HepG2 (cell line): ENCODE results near the gene IL22RA1. TPM values are rescaled to one million over a fixed set of nuclear protein-coding genes. Genes with fewer than 3 reads are reported as not detected.

Experiments
- ADNP ChIP-seq: sonication (generic); formaldehyde crosslinking; IDR thresholded peaks from 2 replicates; pipeline ENCODE4 v1.4.0; 2020; ENCODE audit warnings: missing genetic modification reagents
- ATF2 ChIP-seq: sonication (generic); formaldehyde crosslinking; IDR thresholded peaks from 2 replicates; pipeline ENCODE4 v1.4.0; 2020; ENCODE audit warnings: missing genetic modification reagents
- ESRRA ChIP-seq: sonication (generic); formaldehyde crosslinking; IDR thresholded peaks from 2 replicates; pipeline ENCODE4 v1.5.1; 2020; ENCODE audit warnings: mild to moderate bottlenecking, low read depth, missing genetic modification reagents
- FOXP1 ChIP-seq, 2 experiments: fragments of 450-650 bp in 1 of 2; IDR thresholded peaks; 2 replicates each; pipeline ENCODE4 v1.6.1; 2017 to 2018; ENCODE audit warnings: antibody characterized with exemption in 1 of 2
- HMG20B ChIP-seq: conservative IDR thresholded peaks from 2 replicates; pipeline ENCODE4 v1.6.1; 2016; ENCODE audit warnings: missing genetic modification reagents, missing compliant biosample characterization
- HNRNPLL ChIP-seq: fragments of 200-400 bp; formaldehyde crosslinking; IDR thresholded peaks from 2 replicates; pipeline ENCODE4 v1.6.1; 2017; ENCODE audit warnings: mild to moderate bottlenecking, low read depth, low read length; ENCODE audit not compliant: poor library complexity, severe bottlenecking
- NCOA2 ChIP-seq: sonication (generic); formaldehyde crosslinking; IDR thresholded peaks from 2 replicates; pipeline ENCODE4 v1.8.0; 2022; ENCODE audit warnings: inconsistent platforms
- SAP130 ChIP-seq: IDR thresholded peaks from 2 replicates; pipeline ENCODE4 v1.6.1; 2016; ENCODE audit warnings: low read depth
- SKIL ChIP-seq: sonication (generic); formaldehyde crosslinking; IDR thresholded peaks from 2 replicates; pipeline ENCODE4 v1.8.0; 2022; ENCODE audit warnings: missing genetic modification reagents, mild to moderate bottlenecking, moderate library complexity, borderline replicate concordance
- SOX13 ChIP-seq, 3 experiments: fragments of 450-650 bp in 1 of 3; sonication (generic) in 1 of 3; formaldehyde crosslinking in 1 of 3; IDR thresholded peaks in 2 of 3; conservative IDR thresholded peaks in 1 of 3; 2 replicates each; pipeline versions ENCODE4 v1.5.0 to v1.6.1; 2016 to 2020; ENCODE audit warnings: antibody characterized with exemption in 1 of 3, mild to moderate bottlenecking in 1 of 3, missing compliant biosample characterization in 1 of 3, missing genetic modification reagents in 1 of 3, moderate library complexity in 1 of 3
- SP4 ChIP-seq: sonication (generic); formaldehyde crosslinking; IDR thresholded peaks from 2 replicates; pipeline ENCODE4 v1.8.1; 2023; ENCODE audit warnings: mild to moderate bottlenecking, missing genetic modification reagents
- UBTF ChIP-seq: sonication (generic); formaldehyde crosslinking; IDR thresholded peaks from 2 replicates; pipeline ENCODE4 v1.4.0; 2020; ENCODE audit warnings: mild to moderate bottlenecking, missing genetic modification reagents
- ZNF230 ChIP-seq: sonication (generic); formaldehyde crosslinking; IDR thresholded peaks from 2 replicates; pipeline ENCODE4 v1.4.0; 2020; ENCODE audit warnings: mild to moderate bottlenecking, missing genetic modification reagents
- ZNF543 ChIP-seq: sonication (generic); formaldehyde crosslinking; IDR thresholded peaks from 2 replicates; pipeline ENCODE4 v1.4.0; 2020; ENCODE audit warnings: mild to moderate bottlenecking, missing genetic modification reagents
- ZNF609 ChIP-seq: sonication (generic); formaldehyde crosslinking; IDR thresholded peaks from 2 replicates; pipeline ENCODE4 v1.4.0; 2020; ENCODE audit warnings: mild to moderate bottlenecking, missing genetic modification reagents, borderline replicate concordance
- ZNF703 ChIP-seq: sonication (generic); formaldehyde crosslinking; IDR thresholded peaks from 2 replicates; pipeline ENCODE4 v1.5.1; 2020; ENCODE audit warnings: missing genetic modification reagents, mild to moderate bottlenecking, moderate library complexity, borderline replicate concordance
- polyA plus RNA-seq, 8 experiments: library from polyadenylated mRNA; depleted of rRNA in 3 of 8; stranded (reverse) in 7 of 8; unstranded in 1 of 8; fragments of >200 nt; fragmentation: Illumina TruSeq in 4 of 8; extraction: Trizol in 4 of 8; gene quantifications; 2 replicates each; pipeline versions ENCODE4 v1.2.1 to v1.2.3, GENCODE V29; 2011 to 2016; ENCODE audit warnings: low read depth in 4 of 8, missing spikeins in 1 of 8, mixed read lengths in 1 of 8; ENCODE audit not compliant: insufficient read depth in 1 of 8
- total RNA-seq, 5 experiments: library from RNA; depleted of rRNA; stranded (reverse); fragments of >200 nt; fragmentation: Illumina TruSeq; extraction: Trizol; gene quantifications; 2 replicates each; pipeline ENCODE4 v1.2.3, GENCODE V29; 2016; ENCODE audit warnings: low read depth in 1 of 5

The IL22RA1 gene
- total and polyA plus RNA-seq, 2 of the 13 experiments (the other 11 are each of a cell fraction or from before 2014, with no cell fraction given) = 4.4 to 10.2 TPM

GRCh38 chr1:24108334-24109165 lies 34.4 kb downstream of the IL22RA1 start (continued):
- TF ChIP-seq HNRNPLL (peak; percentile 64), NCOA2 (CRISPR knock-in tag) (peak; percentile 51; the same call in 1 of the 2 replicates), ZNF230 (CRISPR knock-in tag) (no peak; the same call in 1 of the 2 replicates), ESRRA (CRISPR knock-in tag) (peak; percentile 60; the same call in 1 of the 2 replicates), SKIL (no peak), ZNF703 (no peak), ZNF543 (CRISPR knock-in tag) (peak; percentile 71), ATF2 (peak; percentile 65; the same call in 1 of the 2 replicates), SP4 (CRISPR knock-in tag) (peak; percentile 35), ZNF609 (CRISPR knock-in tag) (peak; percentile 76), ADNP (no peak), SOX13 (IDR thresholded peaks at IDR 0.05) (no peak; the same call in 1 of the 2 replicates), SOX13 (CRISPR knock-in tag; conservative IDR thresholded peaks at IDR 0.05 in 1 of 2, IDR thresholded peaks at IDR 0.05 in 1 of 2) (peak in 1 of 2 experiments; percentile 48; a peak in 1 of 4 replicates), FOXP1 (IDR thresholded peaks at IDR 0.05) (no peak), FOXP1 (CRISPR knock-in tag; IDR thresholded peaks at IDR 0.05) (peak; percentile 44; the same call in 1 of the 2 replicates), UBTF (CRISPR knock-in tag) (peak; percentile 44; the same call in 1 of the 2 replicates), HMG20B (CRISPR knock-in tag) (no peak), SAP130 (CRISPR knock-in tag) (peak; percentile 82)
